WERI-Rb-1 (cell line): ENCODE measurements around the gene SCML2.

Source experiments
- DNase-seq: peaks from one replicate; pipeline ENCODE4 v3.0.0-alpha.2; 2020
- H3K27ac ChIP-seq: fragments of 250-450 bp; sonication (Bioruptor Pico); 2 replicates; pipeline ENCODE4 v1.5.1; 2020; ENCODE audit warnings: mild to moderate bottlenecking, moderate library complexity
- H3K27me3 ChIP-seq: fragments of 250-450 bp; sonication (Bioruptor Pico); 2 replicates; pipeline ENCODE4 v1.5.1; 2021; ENCODE audit warnings: mild to moderate bottlenecking, low read depth, moderate library complexity; ENCODE audit not compliant: insufficient read depth, severe bottlenecking
- H3K36me3 ChIP-seq: fragments of 250-450 bp; sonication (Bioruptor Pico); 2 replicates; pipeline ENCODE4 v1.5.1; 2020; ENCODE audit warnings: mild to moderate bottlenecking, moderate library complexity
- H3K4me3 ChIP-seq: 2 replicates; pipeline ENCODE4 v1.5.1; 2011; ENCODE audit warnings: low read depth, mild to moderate bottlenecking, control low read depth, low read length
- H3K9me3 ChIP-seq: fragments of 250-450 bp; sonication (Bioruptor Pico); 2 replicates; pipeline ENCODE4 v1.5.1; 2021; ENCODE audit warnings: mild to moderate bottlenecking, moderate library complexity; ENCODE audit not compliant: severe bottlenecking
- CTCF ChIP-seq: IDR thresholded peaks from 2 replicates; pipeline ENCODE4 v1.5.1; 2011; ENCODE audit warnings: low read depth, mild to moderate bottlenecking, control low read depth, inconsistent platforms, low read length

Gene SCML2

GRCh38 chrX:18351784-18352183, 2.7 kb downstream of the SCML2 start:
- no peak overlapping the region for H3K27ac ChIP-seq
- peaks cover 20% of the 10 kb centered on the region for H3K27me3 ChIP-seq
- no peak for TF ChIP-seq CTCF
- H3K9me3 ChIP-seq: no peaks in the 10 kb centered on the region
- no peaks in the 10 kb centered on the region for H3K36me3 ChIP-seq
- DNase-seq: no peak
- no peak overlapping the region for H3K4me3 ChIP-seq

GRCh38 chrX:18348047-18348446, 6.4 kb downstream of the SCML2 start:
- no peak for TF ChIP-seq CTCF
- no peak for DNase-seq
- Histone ChIP-seq H3K27ac (no peak overlapping the region), H3K27me3 (peaks cover 22% of the 10 kb centered on the region), H3K36me3 (no peaks in the 10 kb centered on the region), H3K9me3 (no peaks in the 10 kb centered on the region), H3K4me3 (no peak overlapping the region)

GRCh38 chrX:18309401-18309800, 45.1 kb downstream of the SCML2 start:
- H3K27ac ChIP-seq: no peak overlapping the region
- no peak overlapping the region for H3K4me3 ChIP-seq
- DNase-seq: no peak
- TF ChIP-seq CTCF: no peak
- no peaks in the 10 kb centered on the region for H3K9me3 ChIP-seq
- peaks cover 22% of the 10 kb centered on the region for H3K27me3 ChIP-seq
- H3K36me3 ChIP-seq: peaks cover 11% of the 10 kb centered on the region

DNA sequence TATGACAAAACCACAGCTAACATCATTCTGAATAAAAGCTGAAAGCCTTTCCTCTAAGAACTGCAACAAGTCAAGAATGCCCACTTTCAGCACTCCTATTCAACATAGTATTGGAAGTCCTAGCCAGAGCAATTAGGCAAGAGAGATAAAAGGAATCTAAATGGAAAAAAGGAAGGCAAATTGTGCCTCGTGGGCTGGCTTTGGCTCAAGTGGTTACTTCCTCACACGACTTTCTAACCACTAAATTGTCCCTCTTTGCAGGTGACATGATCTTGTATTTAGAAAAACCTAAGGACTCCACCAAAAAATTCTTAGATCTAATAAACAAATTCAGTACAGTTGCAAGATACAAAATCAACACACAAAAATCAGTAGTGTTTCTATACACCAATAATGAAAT, 57.2 kb downstream of the SCML2 start:
- H3K4me3 ChIP-seq: no peak overlapping the region
- DNase-seq: no peak
- no peaks in the 10 kb centered on the region for H3K9me3 ChIP-seq
- peaks cover 2% of the 10 kb centered on the region for H3K27me3 ChIP-seq
- H3K27ac ChIP-seq: no peak overlapping the region
- no peak for TF ChIP-seq CTCF
- H3K36me3 ChIP-seq: no peaks in the 10 kb centered on the region

DNA sequence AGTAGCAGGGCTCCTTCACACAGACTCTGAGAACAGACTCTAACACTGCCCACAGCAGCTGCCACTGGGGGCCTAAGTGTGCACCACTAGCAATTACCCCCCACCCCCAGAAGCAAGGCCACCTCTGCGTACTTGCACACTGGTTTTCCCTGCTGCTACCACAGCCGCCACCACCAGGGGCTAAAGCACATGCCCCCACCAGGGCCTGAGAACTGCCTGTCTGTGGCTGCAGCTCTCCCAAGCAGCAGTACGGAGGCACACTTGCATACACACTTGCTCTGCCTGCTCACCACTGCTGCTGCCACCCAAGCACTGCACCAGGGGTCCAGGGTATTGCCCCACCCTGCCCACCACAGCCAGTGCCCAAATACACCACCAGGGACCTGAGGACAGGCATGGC, 59.6 kb downstream of the SCML2 start:
- Histone ChIP-seq H3K36me3 (no peaks in the 10 kb centered on the region), H3K27me3 (no peaks in the 10 kb centered on the region), H3K4me3 (no peak overlapping the region), H3K9me3 (no peaks in the 10 kb centered on the region), H3K27ac (no peak overlapping the region)
- DNase-seq: no peak
- no peak for TF ChIP-seq CTCF

DNA sequence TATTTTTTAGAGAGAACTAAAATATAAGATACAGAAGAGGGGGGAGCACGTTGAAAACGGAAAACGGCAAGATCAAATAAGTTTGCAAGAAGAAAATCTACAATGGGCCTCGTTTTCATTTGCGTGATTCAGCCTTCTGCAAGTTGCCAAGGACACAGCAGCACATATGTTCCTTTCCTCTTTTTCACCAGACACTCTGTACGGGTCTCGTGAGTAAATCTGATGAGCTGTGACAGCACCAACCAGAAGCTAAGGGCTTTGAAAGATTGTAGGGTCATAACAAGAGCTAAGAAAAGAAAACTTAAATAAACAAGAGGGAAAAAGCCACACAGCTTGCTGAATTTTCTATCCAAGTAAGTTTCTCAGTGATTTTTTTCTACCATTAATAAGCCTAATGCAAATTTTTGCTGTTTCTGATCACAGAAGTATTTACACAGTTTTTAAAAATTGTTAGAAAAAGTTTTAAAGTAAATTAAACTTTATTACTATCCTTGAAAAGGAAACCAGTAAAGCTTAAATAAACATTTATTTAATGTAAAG, 63.4 kb downstream of the SCML2 start:
- H3K36me3 ChIP-seq: no peaks in the 10 kb centered on the region
- H3K27ac ChIP-seq: no peak overlapping the region
- no peak for DNase-seq
- H3K4me3 ChIP-seq: no peak overlapping the region
- H3K27me3 ChIP-seq: peaks cover 7% of the 10 kb centered on the region
- H3K9me3 ChIP-seq: no peaks in the 10 kb centered on the region
- no peak for TF ChIP-seq CTCF
